ENCODE data around the gene FAM72D. TPM values are rescaled to one million over a fixed set of nuclear protein-coding genes. Genes with fewer than 3 reads are reported as not detected.
"Not testable (repeated sequence)": the region's sequence is repeated elsewhere in the genome, so short reads cannot be mapped to it uniquely, and the experiment has no call there.

FAM72D gene
- total RNA-seq, 2 experiments from 2014 or later, result 11.1 to 11.6 TPM

DNA sequence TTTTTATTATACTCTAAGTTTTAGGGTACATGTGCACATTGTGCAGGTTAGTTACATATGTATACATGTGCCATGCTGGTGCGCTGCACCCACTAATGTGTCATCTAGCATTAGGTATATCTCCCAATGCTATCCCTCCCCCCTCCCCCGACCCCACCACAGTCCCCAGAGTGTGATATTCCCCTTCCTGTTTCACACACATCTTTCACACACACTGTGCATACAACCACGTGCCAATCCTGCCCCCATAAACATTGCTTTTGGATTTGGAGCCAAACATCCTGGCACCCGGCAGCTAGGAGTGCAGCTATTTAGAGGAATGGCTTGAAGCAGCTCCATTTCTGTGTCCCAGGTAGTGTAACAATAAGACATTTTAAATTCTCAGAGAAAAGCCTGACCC lies 51.4 kb downstream of the FAM72D start:
- ATAC-seq (ENCODE audit: low read depth); H3K27ac Mint-ChIP-seq; H3K4me3 Mint-ChIP-seq; H3K9me3 Mint-ChIP-seq; DNase-seq; POLR2A ChIA-PET; H3K27me3 Mint-ChIP-seq; H3K4me1 Mint-ChIP-seq; H3K36me3 Mint-ChIP-seq: not testable (repeated sequence)

DNA sequence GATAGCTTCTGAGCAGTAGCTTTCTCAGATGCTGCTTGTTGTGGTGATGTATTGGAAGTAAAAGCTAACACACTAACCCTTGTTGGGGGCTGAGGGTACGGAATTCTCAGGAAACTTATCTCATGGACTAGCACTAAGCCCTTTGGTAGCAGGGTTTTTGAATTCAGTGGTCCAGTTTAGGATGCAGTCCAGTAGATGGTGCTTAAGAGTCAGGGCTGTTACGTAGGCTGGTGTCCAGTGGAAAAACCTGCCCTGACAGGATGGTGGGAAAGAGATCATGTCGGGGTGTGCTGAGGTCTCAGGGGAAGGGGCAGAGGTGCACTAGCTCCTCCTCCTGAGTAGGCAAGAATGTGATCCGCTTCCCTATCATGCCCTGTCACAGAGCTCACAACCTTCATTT lies 59.6 kb downstream of the FAM72D start:
- H3K27me3 Mint-ChIP-seq; H3K4me3 Mint-ChIP-seq; H3K4me1 Mint-ChIP-seq; DNase-seq; H3K9me3 Mint-ChIP-seq; ATAC-seq (ENCODE audit: low read depth); H3K36me3 Mint-ChIP-seq; H3K27ac Mint-ChIP-seq; POLR2A ChIA-PET: not testable (repeated sequence)

DNA sequence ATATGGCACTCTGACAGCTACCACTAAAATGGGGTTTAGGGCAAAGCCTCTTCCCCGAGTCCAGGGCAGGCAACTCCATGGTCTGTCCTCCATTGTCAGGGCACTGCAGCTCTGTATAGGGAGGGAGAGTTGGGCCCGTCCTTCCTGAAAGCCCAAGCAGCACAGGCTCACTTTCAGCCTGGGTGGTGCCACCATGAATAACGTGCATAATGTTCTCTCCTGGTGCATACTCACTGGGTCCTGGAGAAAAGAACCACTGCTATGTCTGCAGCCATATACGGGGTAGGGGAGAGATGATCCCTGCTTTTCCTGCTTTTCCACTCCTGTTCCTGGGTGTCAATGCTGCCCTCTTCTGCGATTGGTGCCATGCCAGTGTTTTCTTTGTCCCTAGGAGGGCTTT lies 60.1 kb downstream of the FAM72D start:
- H3K27me3 Mint-ChIP-seq; ATAC-seq (ENCODE audit: low read depth); DNase-seq; H3K4me3 Mint-ChIP-seq; H3K9me3 Mint-ChIP-seq; H3K4me1 Mint-ChIP-seq; H3K27ac Mint-ChIP-seq; H3K36me3 Mint-ChIP-seq; POLR2A ChIA-PET: not testable (repeated sequence)

DNA sequence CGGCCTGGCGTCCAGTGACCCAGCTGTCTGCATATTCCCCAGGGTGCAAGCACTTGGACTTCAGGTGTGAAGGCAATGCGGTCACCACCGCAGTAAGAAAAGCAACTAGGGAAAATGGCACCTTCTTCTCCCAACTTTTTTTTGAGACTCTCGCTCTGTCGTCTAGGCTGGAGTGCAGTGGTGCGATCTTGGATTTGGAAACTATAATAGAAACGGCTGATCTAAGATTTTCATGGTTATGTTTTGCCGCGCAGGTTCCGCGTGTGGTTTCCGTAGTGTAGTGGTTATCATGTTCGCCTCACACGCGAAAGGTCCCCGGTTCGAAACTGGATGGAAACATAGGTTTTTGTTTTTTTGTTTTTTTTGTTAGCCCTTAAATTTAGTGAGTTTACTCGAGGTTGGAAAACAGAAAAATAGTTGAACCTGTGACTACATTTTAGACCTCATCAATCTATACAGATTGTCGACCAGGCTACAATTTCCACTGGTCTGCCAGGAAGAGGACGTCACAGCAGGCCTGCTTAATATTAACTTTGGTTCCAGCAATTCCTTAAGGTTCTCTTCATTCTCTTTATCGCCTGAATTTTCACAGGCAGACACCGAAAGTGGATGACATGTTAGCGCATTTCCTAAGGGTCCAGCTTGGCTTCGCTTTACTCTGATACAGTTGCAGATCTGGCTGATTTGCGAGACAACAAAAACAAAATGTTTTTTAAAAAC lies 61.3 kb downstream of the FAM72D start:
- H3K4me1 Mint-ChIP-seq; ATAC-seq (ENCODE audit: low read depth); H3K9me3 Mint-ChIP-seq; H3K27me3 Mint-ChIP-seq; POLR2A ChIA-PET; DNase-seq; H3K36me3 Mint-ChIP-seq: not testable (repeated sequence)
- Mint-ChIP-seq H3K27ac (peak overlapping the region; percentile 64), H3K4me3 (peak overlapping the region; percentile 48)

DNA sequence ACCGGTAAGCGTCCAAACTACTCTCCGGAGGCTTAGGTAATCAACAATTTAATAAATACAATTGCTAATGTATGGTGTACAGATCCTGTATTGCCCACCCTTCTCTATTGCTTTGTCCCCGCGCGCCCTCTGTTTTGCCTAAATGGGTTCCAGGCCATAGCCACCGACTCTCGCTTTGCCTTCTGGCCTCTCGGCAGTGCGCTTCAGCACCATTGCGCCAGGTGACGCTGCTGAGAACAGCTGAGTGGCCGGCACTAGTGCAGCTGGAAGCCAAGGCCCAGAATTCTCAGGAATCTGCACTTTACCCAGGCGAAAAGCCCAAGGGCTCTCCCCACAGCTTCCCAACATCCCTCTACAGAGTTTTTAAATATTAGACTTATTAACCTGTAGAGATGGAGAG lies 61.9 kb downstream of the FAM72D start:
- DNase-seq; H3K9me3 Mint-ChIP-seq; ATAC-seq (ENCODE audit: low read depth); H3K27me3 Mint-ChIP-seq; H3K27ac Mint-ChIP-seq; POLR2A ChIA-PET; H3K36me3 Mint-ChIP-seq; H3K4me1 Mint-ChIP-seq; H3K4me3 Mint-ChIP-seq: not testable (repeated sequence)

DNA sequence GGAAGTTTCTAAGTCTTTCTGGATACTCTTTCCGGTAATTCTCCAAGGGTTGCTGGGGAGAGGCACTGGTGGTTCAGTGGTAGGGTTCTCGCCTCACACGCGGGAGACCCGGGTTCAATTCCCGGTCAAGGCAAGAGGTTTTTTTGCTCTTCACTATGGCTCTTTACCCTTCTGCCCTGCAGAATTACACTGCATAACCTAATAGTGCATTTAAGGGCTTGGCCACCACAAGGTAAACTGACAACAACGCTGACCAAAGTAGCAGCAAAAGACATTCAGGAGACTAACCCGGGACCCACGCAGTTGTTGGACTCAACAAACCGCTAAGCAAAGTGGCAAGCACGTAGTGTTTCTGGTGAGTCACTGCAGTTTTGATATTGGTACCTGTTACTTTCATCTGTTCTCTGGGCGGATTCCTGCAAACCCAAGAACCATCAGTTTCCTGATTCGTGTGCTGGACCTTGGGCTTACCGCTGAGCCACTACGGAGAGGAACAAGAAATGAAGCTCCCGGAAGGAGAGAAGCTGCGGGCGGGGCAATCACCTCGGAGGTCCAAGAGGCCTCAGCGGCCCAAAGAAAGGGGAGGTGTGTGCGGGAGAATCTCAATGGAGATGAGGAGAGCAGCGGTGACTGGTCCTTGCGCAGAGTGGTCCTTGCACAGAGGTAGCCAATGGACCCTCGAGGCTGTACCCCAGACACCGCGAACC lies 65.4 kb downstream of the FAM72D start:
- H3K9me3 Mint-ChIP-seq; H3K4me3 Mint-ChIP-seq; H3K27me3 Mint-ChIP-seq; POLR2A ChIA-PET; H3K36me3 Mint-ChIP-seq; H3K27ac Mint-ChIP-seq; DNase-seq; H3K4me1 Mint-ChIP-seq; ATAC-seq (ENCODE audit: low read depth): not testable (repeated sequence)

Other genes with a start within 250 kb of the FAM72D start
- 10 to 100 TPM; 31.7 TPM for gene SRGAP2B, start 646 bp upstream of the FAM72D start, total RNA-seq
- gene PPIAL4D, start 146.2 kb downstream of the FAM72D start, total RNA-seq, result under 1 TPM in 1 of 2 experiments, not detected in 1; 0.74 TPM